Measurements from ENCODE around the gene EIF4A2.
"Not testable (repeated sequence)": the region's sequence is repeated elsewhere in the genome, so short reads cannot be mapped to it uniquely, and the experiment has no call there.

Gene EIF4A2

DNA sequence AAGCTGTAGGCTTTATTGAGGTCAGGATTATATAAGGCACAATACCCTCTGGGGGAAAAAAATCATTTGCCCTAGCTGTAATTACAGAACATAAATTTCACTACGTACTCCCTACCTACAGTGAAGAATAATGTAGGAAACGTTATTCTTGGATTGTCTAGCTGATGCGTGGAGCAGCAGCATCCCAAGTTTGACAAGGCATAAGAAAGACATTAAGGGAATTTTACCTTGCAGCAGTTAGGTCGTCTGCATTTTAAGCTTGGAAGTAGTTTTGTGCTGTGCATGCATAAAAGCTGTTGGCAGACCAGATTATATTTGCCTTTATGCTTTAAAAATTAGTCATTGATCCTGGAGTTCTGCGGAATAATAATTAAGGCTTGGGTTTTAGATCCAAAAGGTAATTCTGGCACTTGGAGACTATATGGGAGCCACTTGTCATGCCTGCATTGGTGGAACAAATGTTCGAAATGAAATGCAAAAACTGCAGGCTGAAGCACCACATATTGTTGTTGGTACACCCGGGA lies 2.2 kb downstream of the EIF4A2 start:
- DNase-seq = no peak

DNA sequence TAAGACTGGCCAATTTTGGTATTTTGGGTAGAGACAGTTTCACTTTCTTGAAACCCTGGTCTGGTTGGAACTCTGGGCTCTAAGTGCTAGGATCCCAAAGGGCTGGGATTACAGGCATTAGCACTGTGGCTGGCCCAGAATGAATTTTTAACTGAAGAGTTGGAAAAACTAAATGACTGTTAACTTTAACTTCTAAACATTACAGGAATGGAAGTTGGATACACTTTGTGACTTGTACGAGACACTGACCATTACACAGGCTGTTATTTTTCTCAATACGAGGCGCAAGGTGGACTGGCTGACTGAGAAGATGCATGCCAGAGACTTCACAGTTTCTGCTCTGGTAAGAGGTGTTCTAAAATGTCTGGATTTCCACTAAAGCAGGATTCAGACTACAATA lies 3.5 kb downstream of the EIF4A2 start:
- no peak for DNase-seq

DNA sequence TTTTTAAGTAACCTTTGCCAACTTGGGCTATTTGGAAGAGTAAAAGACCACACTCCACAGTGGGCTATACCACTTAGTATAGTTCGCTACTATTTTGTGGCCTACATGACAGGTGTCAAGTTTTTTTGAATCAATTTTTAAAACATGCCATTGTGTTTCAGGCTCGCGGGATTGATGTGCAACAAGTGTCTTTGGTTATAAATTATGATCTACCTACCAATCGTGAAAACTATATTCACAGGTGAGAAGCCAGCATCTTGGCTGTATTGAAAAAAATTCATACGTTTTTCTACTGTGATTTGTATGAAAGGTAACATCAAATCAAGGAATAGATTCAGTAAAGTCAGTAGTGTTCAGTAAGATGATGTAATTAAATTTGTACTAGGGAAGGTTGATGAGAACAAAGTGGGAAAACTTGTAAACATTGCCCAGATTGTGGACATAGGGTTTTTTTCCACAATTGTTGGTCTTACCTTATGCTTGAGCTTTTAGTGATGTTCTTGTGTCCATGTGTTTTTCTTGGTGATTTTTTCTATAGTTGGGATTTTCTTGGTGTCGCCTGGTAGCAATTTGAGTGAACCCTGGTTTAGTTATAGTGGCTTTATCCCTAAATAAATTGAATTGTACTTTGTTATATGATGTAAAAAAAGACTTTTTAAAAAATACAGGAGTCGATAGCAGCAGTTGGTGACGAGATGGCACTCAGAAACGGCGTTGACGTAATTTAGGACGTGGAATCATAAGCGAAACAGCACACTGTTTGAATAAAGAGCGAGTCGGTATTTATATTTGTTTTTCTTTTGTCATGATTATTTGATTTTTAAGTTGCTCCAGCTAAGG lies 4.5 kb downstream of the EIF4A2 start:
- DNase-seq = no peak

GRCh38 chr3:186788482-186789370 lies 5.3 kb downstream of the EIF4A2 start:
- DNase-seq = no peak

DNA sequence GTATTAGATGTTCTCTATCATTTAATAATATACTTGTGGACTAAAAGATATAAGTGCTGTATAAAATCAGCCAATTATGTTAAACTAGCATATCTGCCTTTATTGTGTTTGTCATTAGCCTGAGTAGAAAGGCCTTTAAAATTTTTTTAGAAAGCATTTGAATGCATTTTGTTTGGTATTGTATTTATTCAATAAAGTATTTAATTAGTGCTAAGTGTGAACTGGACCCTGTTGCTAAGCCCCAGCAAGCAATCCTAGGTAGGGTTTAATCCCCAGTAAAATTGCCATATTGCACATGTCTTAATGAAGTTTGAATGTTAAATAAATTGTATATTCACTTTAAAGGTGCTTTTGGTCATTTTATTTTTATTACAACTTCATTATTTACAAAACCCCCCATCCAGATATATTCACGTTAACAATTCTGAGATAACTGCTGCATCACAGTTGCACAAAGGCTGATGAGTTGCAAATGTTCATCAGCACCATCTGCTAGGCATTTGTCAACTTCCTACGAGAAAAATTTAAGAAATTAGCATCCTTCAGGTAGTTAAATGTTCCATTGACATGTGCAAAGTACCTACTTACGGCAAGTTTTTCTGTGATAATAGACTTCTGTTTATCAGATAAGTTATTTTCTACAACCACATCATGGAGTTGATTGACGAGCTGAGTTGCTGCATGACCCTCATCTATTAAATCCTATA lies 6.3 kb downstream of the EIF4A2 start:
- no peak for DNase-seq

DNA sequence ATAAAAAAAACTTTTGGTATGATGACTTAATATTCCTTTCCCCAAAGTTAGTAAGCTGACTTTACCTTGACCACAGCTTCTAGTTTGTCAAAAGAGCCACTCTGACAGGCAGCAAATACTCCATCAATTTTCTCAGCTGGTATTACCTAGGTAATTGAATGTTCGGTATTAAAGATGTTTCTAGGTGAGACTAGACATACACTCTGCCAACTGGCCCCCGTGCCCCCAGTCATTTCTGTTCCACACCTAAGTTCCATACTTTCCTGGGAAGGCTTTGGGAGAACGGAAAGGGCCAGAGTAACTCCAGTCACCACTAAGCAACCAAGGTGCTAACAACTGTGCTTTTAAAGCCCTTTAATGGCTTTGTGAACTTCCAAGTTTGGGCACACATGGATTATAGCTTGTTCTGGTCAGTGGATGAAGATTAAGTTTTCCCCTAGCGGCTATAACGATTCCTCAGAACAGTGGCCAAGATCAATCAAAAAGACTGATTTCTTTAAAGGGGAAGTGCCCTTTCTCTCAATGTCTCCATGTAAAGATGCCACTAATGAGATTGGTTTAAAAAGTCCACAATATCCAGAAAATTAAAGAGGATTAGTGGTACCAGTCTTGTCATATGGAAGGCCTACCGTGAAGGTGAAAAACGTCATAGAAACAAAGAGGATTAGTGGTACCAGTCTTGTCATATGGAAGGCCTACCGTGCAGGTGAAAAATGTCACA lies 7.0 kb downstream of the EIF4A2 start:
- DNase-seq = peak; percentile 82

GRCh38 chr3:186798239-186798874 lies 15.0 kb downstream of the EIF4A2 start:
- no peak for DNase-seq

DNA sequence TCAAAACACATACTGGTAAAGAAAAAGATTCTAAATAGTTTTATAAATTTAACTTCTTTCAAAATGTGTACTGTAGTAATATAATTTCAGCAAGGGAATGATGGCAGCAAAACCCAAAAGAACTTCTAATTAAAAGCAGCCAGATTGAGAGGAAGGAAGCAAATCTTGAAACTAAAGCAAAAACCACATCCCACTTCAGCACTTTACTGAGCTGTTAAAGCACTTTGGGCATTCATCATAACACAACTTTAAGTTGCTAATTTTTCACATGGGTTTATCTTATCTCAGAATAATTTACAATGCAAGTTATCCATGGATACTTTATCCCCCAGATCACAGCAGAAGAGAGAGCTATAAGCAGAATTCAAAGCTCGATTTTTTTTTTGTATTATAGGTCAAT lies 16.9 kb downstream of the EIF4A2 start:
- no peak for DNase-seq

GRCh38 chr3:186802701-186803100 lies 19.3 kb downstream of the EIF4A2 start:
- no peak for DNase-seq

DNA sequence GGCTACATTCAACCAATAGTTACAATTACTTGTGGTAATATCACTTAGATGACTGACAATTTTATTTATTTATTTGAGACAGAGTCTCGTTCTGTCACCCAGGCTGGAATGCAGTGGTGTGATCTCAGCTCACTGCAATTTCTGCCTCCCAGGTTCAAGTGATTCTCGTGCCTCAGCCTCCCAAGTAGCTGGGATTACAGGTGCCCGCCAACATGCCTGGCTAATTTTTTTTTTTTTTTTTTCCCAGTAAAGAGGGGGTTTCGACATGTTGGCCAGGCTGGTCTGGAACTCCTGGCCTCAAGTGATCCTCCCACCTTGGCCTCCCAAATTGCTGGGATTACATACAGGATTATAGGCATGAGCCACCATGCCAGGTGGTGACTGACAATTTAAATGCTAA lies 20.1 kb downstream of the EIF4A2 start:
- not testable (repeated sequence) for DNase-seq

DNA sequence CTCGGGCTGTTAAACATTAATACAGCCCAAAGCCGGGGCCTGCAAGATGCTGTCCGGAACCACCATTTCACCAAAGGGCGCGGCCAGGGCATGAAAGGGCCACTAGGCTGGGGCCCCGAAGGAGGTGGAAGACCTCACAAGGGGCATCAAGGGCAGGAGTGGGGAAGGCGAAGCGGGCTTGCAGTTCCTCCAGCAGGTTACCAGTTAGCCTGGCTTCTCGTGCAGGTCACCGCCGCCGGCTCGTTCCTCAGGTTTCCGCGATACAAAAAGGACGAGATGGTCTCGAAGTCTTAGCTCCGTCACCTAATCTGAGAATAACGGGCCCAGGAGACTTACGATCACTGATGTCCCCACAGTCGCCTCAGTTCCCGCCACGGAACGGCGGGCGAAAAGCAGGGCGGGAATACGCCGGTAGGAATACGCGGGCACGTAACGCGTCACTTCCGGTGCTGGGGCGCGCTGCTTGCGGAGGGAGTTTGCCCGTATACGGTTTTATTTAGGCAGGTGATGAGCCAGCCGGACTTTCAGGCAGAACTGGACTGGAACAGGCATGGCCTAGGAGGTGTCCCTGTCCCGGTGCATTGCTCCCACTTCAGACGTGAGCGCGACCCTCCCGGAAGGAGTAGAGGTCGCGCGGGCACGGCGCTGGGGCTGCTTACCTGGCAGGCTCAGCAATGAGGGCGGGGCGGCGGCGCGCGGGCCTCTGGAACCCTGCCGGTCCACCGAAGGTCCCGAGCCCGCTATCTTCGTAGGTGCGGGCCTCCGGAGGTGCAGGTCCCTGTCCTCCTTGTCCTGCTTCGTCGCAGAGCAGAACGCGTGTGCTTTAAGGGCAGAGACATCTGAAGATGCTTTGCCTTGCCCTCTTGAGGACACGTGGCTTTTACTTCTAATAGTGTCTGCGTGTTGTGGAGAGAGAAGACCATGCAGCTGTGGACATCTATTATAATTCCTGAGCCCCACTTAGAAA lies 23.0 kb downstream of the EIF4A2 start, which contains the start of gene RFC4:
Gene RFC4, minus strand, starts transcription at position 394 of the 967 bp plus-strand sequence. CDS start 1,769 bp downstream, outside the sequence.
- DNase-seq = peak; percentile 94

- no peak for DNase-seq
Measured at GRCh38 chr3:186807231-186807630, 23.9 kb downstream of the EIF4A2 start.

DNA sequence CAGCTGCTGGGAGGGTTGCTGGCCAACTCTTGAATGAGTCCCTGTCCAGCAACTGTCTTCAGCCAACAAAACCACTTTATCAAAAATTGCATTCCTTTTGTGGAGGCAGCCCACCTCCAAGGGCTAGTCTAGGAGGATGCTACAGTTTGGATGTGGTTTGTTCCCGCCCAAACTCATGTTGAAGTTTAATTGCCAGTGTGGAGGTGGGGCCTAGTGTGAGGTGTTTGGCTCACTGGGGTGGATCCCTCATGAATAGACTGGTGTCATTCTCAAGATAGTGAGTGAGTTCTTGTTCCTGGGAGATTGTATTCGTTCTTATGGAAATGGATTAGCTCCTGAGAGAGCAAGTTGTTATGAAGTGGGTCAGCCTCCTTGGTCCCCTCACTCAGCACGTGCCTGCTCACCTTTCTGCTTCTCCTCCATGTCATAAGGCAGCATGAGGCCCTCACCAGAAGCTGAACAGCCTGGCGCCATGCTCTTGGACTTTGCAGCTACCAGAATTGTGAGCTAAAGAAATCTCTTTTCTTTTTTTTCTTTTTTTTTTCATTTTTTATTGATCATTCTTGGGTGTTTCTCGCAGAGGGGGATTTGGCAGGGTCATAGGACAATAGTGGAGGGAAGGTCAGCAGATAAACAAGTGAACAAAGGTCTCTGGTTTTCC lies 27.1 kb downstream of the EIF4A2 start:
- no peak for DNase-seq

DNA sequence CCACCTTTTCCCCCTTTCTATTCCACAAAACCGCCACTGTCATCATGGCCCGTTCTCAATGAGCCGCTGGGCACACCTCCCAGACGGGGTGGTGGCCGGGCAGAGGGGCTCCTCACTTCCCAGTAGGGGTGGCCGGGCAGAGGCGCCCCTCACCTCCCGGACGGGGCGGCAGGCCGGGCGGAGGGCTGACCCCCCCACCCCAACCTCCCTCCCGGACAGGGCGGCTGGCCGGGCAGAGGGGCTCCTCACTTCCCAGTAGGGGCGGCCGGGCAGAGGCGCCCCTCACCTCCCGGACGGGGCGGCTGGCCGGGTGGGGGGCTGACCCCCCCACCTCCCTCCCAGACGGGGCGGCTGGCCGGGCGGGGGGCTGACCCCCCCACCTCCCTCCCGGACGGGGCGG lies 27.9 kb downstream of the EIF4A2 start:
- not testable (repeated sequence) for DNase-seq

DNA sequence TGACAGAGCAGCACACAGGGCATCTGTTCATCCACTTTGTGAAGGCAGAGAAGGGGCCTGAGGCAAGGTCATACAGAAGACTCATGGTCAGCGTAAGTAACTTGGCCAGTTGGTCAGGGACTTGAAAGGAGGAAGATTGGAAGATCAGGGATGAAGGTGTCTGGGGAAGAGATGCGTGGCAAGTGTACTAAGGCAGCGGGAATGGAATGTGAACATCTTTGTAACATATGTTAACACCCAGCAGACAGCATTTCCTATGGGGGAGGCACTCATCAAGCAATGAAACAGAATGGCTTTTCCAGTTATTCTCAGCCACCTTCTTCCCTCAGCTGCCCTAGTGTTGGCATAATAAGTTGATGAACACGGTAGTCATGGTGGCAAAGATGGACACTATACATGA lies 30.7 kb downstream of the EIF4A2 start:
- no peak for DNase-seq

DNA sequence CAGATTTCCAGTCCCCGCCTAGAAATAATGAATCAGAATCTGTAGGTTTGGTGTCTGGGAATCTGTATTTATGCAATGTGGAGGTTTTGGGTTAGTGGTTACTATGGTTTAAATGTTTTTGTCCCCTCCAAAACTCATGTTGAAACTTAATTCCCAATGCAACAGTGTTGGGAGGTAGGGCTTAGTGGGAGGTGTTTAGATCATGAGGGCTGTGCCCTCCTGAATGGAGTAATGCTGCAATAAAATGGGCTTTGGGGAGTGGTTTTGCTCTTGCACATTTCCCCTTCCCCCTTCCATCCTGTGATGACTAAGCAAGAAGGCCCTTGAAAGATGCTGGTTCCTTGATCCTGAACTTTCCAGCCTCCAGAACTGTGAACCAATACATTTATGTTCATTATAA lies 32.1 kb downstream of the EIF4A2 start:
- no peak for DNase-seq

- no peak for DNase-seq
Measured at GRCh38 chr3:186818516-186818915, 35.1 kb downstream of the EIF4A2 start.

GRCh38 chr3:186818956-186819355 lies 35.6 kb downstream of the EIF4A2 start:
- no peak for DNase-seq

GRCh38 chr3:186821429-186822387 lies 38.3 kb downstream of the EIF4A2 start:
- no peak for DNase-seq
